ENCODE data around the gene ASXL1.
"Not testable (repeated sequence)": the region's sequence is repeated elsewhere in the genome, so short reads cannot be mapped to it uniquely, and the experiment has no call there.

ASXL1 gene

GRCh38 chr20:32363492-32363891 lies 5.4 kb downstream of the ASXL1 start:
- no peak for DNase-seq

GRCh38 chr20:32364554-32365208 lies 6.5 kb downstream of the ASXL1 start:
- no peak for DNase-seq

GRCh38 chr20:32365564-32365963 lies 7.4 kb downstream of the ASXL1 start:
- no peak for DNase-seq

- DNase-seq, result no peak
These were observed 8.2 kb downstream of the ASXL1 start for GRCh38 chr20:32366380-32366779.

GRCh38 chr20:32368323-32368722 lies 10.2 kb downstream of the ASXL1 start:
- DNase-seq, result no peak

- DNase-seq, result no peak
These were observed 10.8 kb downstream of the ASXL1 start for GRCh38 chr20:32368925-32369324.

- no peak for DNase-seq
These were observed 12.8 kb downstream of the ASXL1 start for GRCh38 chr20:32370897-32371296.

- no peak for DNase-seq
These were observed 20.3 kb downstream of the ASXL1 start for GRCh38 chr20:32378461-32378860.

GRCh38 chr20:32380037-32380436 lies 21.9 kb downstream of the ASXL1 start:
- DNase-seq, result not testable (repeated sequence)

- DNase-seq, result no peak
These were observed 22.6 kb downstream of the ASXL1 start for GRCh38 chr20:32380745-32381144.

- no peak for DNase-seq
These were observed 24.2 kb downstream of the ASXL1 start for GRCh38 chr20:32382102-32382950.

- DNase-seq, result not testable (repeated sequence)
These were observed 25.3 kb downstream of the ASXL1 start for GRCh38 chr20:32383441-32383840.

GRCh38 chr20:32385541-32385940 lies 27.4 kb downstream of the ASXL1 start:
- DNase-seq, result no peak

GRCh38 chr20:32386091-32386490 lies 28.0 kb downstream of the ASXL1 start:
- no peak for DNase-seq

GRCh38 chr20:32387252-32387651 lies 29.1 kb downstream of the ASXL1 start:
- DNase-seq, result no peak

GRCh38 chr20:32391003-32391402 lies 32.9 kb downstream of the ASXL1 start:
- no peak for DNase-seq

- DNase-seq, result no peak
These were observed 36.9 kb downstream of the ASXL1 start for GRCh38 chr20:32395066-32395465.

GRCh38 chr20:32396646-32397160 lies 38.6 kb downstream of the ASXL1 start:
- DNase-seq, result no peak

GRCh38 chr20:32397567-32398084 lies 39.5 kb downstream of the ASXL1 start:
- DNase-seq, result no peak

- no peak for DNase-seq
These were observed 42.3 kb downstream of the ASXL1 start for GRCh38 chr20:32400476-32400875.

- DNase-seq, result no peak
These were observed 45.9 kb downstream of the ASXL1 start for GRCh38 chr20:32404017-32404416.

- no peak for DNase-seq
These were observed 48.6 kb downstream of the ASXL1 start for GRCh38 chr20:32406701-32407100.

GRCh38 chr20:32407131-32407750 lies 49.1 kb downstream of the ASXL1 start:
- peak; percentile 63 for DNase-seq
